Caki2 (cell line): ENCODE measurements around the gene NDP. TPM values are rescaled to one million over a fixed set of nuclear protein-coding genes. Genes with fewer than 3 reads are reported as not detected.
"Not testable (repeated sequence)": the region's sequence is repeated elsewhere in the genome, so short reads cannot be mapped to it uniquely, and the experiment has no call there.

ENCODE experiments used
- DNase-seq: peaks from one replicate; pipeline ENCODE4 v3.0.0-alpha.2; 2015; ENCODE audit warnings: low read depth
- in situ Hi-C: cut with HindIII; loops from 2 replicates; pipeline ENCODE4 v1.10.0; 2016; ENCODE audit warnings: low sequenced_read_pairs, low pct_unique_long_range_greater_than_20kb, mixed read lengths
- total RNA-seq: library from RNA; depleted of rRNA; stranded (reverse); fragments of >200 nt; shearing (Covaris generic); gene quantifications from 2 replicates; pipeline ENCODE4 v1.2.3, GENCODE V29; 2014; ENCODE audit warnings: low replicate concordance

The NDP gene
- total RNA-seq, 1 experiment from 2014 or later: not detected

DNA sequence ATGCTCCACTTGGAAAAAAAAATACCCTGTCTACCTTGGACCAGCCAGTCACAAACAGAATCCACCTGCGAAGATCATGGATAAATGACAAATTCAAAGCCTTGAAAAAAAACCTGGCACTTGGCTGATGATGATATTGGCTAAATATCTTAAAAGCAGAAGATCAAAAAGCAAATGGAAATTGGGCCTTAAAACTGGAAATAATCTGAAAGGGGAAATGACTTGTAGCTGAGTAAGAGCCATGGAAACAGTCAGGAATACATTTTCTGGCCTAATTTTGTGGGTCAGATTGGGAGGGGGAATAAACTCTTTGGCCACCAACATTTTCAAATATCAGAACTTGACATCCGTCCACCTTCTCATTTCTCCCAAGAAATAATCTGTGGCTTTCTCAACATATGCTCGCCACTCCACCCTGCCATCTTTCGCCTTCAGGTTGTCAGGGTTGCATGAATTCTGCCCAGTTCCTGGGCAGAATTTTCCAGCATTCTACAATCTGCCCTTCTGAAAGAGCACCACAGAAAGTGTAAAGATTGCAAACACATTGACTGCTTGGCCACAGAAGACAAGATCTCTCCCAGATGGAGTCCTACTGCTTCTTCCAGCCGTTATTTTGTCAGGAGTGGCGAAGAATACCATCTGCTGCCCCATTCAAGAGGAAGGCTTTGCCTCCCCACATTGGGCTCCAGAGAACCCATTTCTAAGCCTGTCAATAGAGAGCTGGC, 1.7 kb upstream of the NDP start:
- in situ Hi-C loops: no loop called here
- no peak for DNase-seq

DNA sequence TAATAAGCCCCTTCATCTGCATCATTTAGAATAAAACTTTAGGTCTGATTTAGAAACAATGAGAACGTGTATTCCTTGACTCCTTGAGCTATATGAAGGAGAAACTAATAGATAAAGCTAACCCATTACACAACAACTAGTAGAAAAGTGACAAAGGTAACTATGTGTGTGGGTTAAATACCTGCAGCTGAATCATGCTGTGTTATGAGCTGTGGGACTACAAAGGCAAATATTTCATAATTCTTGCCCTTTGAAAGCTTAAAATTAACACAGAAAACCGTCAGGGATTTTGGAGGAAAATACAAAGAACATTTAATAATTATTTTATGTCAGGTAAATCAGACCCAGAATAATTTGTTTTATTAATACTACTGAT, 898 bp upstream of the NDP start:
- in situ Hi-C loops: no loop called here
- no peak for DNase-seq

DNA sequence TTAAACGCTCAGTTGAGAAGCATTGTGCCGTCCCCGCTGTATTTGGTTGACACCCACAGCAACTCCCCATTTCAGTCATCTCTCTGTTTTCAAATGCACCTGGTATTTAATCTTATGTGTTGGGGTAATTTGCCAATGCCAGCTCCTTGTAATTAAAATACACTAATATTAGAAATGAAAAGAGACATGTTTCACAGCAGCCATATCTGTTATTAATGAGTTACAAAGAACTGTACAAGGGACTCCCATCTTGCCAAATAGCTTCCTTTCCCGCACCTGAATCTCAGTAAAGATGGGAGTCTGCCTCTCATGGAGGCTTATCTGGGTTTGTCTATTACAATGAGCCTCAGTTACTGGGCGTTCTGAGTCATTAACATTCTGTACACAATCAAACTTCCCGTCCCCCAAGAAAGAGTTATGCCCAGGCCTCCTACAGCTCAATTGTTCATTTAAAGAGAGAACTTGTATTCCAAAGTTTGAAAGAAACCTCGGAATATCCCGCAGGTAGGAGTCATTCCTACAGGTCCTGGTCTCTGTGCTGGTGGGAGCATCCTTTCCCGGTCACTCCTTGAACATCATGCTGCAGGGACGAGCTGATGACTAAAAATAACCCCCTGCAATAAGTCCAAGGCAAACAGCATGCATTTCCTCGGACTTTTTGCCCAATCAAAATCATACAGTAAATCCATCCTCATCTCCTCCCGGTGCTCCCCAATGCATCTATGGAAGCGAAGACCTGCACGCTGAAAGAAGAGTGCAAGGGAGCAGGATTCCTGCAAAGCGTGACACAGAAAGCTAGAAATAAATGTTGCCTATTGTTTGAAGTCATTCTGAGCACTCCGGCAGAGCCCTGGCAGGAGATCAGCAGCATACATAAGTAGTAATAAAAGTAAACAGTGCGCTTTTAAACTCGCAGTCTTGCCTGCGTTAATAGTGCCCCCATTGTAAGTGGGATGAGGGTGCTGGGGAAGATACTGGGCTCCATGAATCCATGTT, 926 bp downstream of the NDP start:
- in situ Hi-C loops: no loop called here

DNA sequence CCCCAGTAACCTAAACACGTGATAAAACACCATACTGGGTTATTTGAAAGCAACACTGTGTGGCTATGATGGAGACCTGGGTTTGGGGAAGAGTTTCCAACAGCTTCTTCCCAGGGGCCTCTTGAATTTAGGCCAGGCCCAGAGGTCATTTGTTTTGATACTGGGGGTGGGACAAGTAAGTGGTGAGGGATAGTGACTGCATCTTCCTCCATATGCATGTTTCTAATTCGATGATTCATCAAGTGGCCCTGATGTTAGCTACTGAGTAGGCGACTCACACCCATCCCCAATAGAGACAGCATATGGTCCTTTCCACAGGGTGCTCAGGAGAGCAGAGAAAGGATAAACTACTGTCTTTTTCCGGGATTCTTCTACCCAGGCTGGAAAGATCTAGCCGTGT, 2.7 kb downstream of the NDP start:
- DNase-seq: no peak

More for the DNA sequence above, 926 bp downstream of the NDP start:
- no peak for DNase-seq

DNA sequence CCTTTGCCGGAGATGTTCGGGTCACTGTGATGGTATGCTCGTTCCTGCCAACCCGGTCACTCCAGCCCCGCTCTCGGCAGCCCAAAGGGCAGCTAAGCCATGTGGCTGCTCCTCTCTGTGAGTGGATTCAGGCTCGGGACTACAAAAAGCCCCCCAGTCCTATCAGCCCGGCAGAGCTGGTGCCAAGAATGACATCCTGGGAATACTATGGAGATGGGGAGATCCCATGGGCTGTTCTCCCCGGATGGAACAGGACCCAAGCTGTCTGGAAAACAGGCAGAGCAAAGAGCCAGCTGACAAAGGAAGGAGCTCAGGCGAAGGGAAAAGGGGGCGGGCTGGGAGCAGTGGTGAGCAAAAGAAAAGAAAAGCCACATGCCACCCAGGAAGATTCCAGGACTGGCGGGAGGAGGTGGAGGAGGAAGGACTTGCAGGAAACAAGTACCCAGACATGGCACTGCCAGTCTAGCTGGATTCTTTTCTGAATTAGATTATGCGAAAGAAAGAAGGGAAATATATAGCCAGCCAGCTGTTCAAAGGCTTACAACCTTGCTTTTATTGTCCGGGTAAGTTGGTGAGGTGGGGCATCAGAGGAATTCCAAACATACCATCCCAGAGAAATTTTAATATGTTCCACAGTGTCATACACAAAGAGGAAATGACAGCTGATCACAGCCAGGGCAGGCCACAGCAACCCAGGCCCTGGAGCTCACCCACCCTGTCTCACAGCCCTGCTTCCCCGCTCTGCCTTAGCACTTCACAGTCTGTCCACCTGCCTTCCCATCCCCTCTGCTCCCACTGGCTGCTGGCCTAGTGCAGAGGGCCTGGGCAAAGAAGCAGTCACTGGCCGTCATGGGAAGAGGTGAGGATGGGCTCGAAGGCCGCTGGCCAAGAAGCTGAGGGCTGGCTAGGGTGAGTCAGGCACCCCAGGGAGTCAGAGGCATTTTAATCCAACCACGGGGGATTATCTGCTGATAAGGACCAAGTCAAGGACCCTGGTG, 3.4 kb downstream of the NDP start:
- in situ Hi-C loops: no loop called here
- DNase-seq: no peak

More for the DNA sequence above, 2.7 kb downstream of the NDP start:
- in situ Hi-C loops: no loop called here

DNA sequence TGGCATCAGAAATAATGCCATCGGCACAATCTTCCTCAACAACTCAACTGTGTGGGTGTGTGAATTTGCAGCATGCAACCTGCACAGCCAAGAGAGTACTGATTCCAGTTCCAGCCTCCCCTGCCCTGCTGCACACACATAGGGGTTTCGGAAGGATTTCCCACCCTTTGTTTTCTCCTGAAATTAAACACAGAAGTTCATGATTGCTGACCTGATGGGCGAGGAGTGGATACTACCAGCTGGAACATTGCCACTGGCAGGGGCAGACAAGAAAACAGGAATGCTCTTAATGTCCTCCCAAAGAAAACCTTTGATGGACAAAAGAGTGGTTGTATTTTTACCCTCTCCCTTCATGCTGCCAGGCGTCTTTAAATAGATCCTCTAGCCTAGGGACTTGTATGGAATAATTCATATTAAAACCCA, 4.8 kb downstream of the NDP start:
- in situ Hi-C loops: no loop called here
- no peak for DNase-seq

DNA sequence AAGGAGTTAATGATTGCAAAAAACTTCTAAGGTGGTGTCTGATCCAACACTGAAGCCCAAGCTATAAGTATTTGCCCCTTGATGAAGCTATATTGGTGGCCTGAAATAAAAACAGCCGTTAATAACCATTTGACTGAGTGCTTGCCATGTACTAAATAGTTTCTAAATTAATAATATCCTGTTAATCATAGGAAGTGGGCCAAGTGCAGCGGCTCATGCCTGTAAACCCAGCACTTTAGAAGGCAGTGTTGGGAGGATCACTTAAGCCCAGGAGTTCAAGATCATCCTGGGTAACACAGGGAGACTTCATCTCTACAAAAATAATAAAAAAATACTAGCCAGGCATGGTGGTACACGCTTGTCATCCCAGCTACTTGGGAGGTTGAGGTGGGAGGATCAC, 8.3 kb downstream of the NDP start:
- no peak for DNase-seq
- in situ Hi-C loops: no loop called here

DNA sequence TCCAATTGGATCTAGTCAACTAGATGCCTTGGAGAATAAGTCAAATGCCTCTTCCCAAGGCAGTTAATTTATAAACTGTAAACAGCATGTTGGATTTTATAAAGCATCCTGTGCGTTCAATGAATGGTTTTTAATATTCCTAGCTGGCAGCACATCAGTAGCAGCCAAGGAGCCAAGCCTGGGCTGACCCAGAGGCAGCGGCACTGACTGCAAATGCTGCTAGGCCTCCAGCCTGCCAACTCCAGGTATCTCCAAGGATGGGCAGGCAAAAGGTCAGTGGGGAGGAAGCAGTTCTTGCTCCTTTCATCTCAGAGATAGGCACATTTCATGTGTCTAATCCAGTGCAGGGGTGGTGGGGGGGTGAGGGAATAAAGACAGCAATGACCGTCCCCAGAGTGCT, 9.5 kb downstream of the NDP start:
- no peak for DNase-seq
- in situ Hi-C loops: no loop called here

GRCh38 chrX:43962636-43963035, 10.6 kb downstream of the NDP start:
- in situ Hi-C loops: no loop called here
- no peak for DNase-seq

DNA sequence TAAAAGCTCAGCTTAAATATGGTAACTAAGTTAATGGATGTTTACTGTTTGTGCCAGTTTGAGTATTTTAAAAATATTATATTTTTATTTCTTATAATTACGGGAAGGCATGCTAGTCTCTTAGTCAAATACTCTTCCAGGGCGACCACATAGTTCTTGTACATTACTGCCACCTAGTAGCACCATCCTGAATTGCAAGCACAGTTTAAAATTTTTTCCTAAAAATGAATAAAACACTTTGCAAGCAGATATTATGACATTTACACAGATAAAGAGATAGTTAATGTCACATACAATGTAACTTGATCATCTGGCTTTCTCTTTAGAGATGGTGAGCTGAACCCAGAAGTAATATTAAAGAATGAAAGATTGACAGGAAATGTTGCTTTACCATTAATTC, 11.5 kb downstream of the NDP start:
- in situ Hi-C loops: no loop called here

DNA sequence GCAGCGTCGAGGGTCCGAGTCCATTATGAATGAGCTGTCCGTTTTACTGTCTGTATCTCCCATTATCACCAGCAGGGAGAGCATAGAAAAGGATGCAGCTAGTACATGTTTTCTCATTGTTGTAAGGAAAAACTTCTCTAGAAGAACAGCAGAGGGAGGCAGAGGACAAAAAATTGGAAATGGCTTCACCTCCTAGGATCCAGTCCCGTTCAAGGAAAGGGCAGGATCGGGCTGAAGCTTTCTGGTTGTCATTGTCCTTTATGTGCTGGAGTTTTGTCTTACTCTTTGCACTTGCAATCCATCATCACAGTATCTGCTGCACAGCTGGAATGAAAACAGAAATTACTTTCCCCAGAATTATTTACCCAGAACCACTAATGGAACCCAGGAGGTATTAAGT, 14.7 kb downstream of the NDP start:
- in situ Hi-C loops: no loop called here
- DNase-seq: peak; percentile 51

More for the DNA sequence above, 11.5 kb downstream of the NDP start:
- DNase-seq: no peak

- in situ Hi-C loops: no loop called here
- DNase-seq: no peak
Measured at GRCh38 chrX:43956034-43956433, 17.2 kb downstream of the NDP start.

DNA sequence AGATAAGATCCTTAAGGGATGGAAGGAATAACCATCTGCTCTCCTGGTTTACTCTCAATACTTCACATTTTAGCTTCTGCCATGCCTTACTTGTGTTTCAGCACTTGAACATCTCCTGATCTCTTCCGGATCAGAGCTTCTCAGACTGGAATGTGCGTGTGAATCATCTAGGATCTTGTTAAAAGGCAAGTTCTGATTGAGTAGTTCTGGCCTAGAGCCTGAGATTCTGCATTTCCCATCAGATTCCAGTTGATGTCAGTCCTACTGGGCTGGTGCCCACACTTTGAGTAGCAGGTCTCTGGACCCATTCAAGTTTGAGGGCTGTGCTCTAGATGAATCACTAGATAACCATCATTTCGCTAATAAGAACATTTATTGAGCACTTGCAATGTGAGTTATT, 20.0 kb downstream of the NDP start:
- DNase-seq: no peak
- in situ Hi-C loops: no loop called here

DNA sequence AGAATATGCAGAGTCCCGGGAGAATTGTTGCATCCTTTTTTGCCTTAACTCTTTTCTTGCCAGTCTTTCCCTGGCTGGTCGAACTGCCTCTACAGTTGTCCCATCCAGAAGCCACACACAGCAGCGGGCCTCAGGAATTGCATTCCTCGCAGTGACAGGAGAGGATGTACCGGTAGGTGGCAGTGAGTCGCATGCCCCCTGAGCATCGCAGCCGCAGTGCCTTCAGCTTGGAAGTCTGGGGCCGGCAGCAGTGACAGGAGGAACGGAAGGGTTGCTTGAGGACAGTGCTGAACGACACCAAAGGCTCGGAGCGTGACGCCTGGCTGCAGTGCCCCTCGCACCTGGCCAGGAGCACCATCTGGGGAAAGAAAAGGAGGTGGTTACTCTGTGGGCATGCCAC, 23.5 kb downstream of the NDP start:
- in situ Hi-C loops: no loop called here

GRCh38 chrX:43940816-43941474, 32.2 kb downstream of the NDP start:
- no peak for DNase-seq
- in situ Hi-C loops: no loop called here

More for the DNA sequence above, 23.5 kb downstream of the NDP start:
- DNase-seq: peak; percentile 10

DNA sequence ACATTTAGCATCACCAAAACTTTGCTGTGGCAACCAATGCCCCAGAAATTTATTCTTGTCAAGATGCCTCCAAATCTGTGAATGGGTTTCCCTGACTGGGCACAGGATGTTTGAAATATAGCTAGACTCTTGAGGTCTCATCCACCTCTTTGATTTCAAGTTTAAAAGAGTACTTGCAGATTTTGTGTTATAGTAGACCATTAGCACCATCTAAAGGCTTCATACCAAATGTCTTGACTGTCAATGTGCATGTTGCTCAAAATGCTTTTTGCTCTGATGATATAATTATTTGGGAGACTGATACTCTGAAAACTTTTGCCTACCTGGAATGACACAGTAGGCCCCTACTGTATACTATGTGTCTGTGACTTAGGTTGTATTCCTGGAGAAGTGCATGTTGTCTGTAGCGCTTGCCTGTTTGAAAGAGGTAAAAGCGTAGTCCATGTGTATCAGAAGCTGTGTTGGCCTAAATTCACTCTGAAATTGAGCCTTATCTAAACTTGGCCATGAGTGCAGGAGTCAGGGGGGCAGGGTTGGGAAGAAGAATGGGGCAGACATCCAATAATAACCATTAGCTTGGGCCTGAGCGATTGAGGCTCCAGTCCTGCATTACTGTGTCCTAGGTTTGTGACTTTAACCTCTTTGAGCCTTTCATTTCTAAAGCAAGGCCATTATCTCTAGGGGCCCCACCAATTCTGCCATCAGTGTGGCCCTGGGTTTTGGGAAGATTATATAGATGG, 33.8 kb downstream of the NDP start:
- in situ Hi-C loops: no loop called here
- DNase-seq: no peak

- in situ Hi-C loops: not testable (repeated sequence)
Measured at GRCh38 chrX:43922032-43922431, 51.2 kb downstream of the NDP start.

More at GRCh38 chrX:43922032-43922431, 51.2 kb downstream of the NDP start:
- DNase-seq: not testable (repeated sequence)
